Activated CD8-positive, alpha-beta memory T cell treated with anti-CD3 and anti-CD28 coated beads, Interleukin-2, amount 10 ng/mL, durations not matched to agents 7 days and 5 days (primary cell): ENCODE measurements around the gene PCSK4. TPM values are rescaled to one million over a fixed set of nuclear protein-coding genes. Genes with fewer than 3 reads are reported as not detected.
"Not testable (repeated sequence)": the region's sequence is repeated elsewhere in the genome, so short reads cannot be mapped to it uniquely, and the experiment has no call there.

Experiments
- ATAC-seq: fragments of 150-1000 bp; cut with Tn5 transposase; one replicate; pipeline ENCODE4 v1.10.0; 2021; ENCODE audit warnings: moderate library complexity
- CTCF ChIA-PET: fragments of 350-600 bp; sonication (Branson Sonifier 250); formaldehyde crosslinking; loops from one replicate; lab custom pipeline; 2021; ENCODE audit warnings: antibody characterized with exemption; lab: Charles Lee
- DNase-seq: peaks from one replicate; pipeline ENCODE4 v3.0.0-alpha.2; 2020
- H3K27ac Mint-ChIP-seq: one replicate; pipeline ENCODE4 v1.8.0; 2021; ENCODE audit warnings: mild to moderate bottlenecking, mixed read lengths
- H3K27me3 Mint-ChIP-seq: one replicate; pipeline ENCODE4 v1.8.0; 2021; ENCODE audit warnings: mixed read lengths
- H3K36me3 Mint-ChIP-seq: one replicate; pipeline ENCODE4 v1.8.0; 2021; ENCODE audit warnings: mild to moderate bottlenecking, mixed read lengths
- H3K4me1 Mint-ChIP-seq: one replicate; pipeline ENCODE4 v1.8.0; 2021; ENCODE audit warnings: mixed read lengths
- H3K4me3 Mint-ChIP-seq: one replicate; pipeline ENCODE4 v1.8.0; 2021; ENCODE audit warnings: mild to moderate bottlenecking, moderate library complexity, mixed read lengths
- H3K9me3 Mint-ChIP-seq: one replicate; pipeline ENCODE4 v1.8.0; 2022; ENCODE audit warnings: low read depth, mixed read lengths
- total RNA-seq, 2 experiments: library from RNA; stranded (reverse); gene quantifications; one replicate each; pipeline ENCODE4 v1.2.3, GENCODE V29; 2021

Gene PCSK4
- total RNA-seq, 2 experiments from 2014 or later, result 1.5 to 4.4 TPM

DNA sequence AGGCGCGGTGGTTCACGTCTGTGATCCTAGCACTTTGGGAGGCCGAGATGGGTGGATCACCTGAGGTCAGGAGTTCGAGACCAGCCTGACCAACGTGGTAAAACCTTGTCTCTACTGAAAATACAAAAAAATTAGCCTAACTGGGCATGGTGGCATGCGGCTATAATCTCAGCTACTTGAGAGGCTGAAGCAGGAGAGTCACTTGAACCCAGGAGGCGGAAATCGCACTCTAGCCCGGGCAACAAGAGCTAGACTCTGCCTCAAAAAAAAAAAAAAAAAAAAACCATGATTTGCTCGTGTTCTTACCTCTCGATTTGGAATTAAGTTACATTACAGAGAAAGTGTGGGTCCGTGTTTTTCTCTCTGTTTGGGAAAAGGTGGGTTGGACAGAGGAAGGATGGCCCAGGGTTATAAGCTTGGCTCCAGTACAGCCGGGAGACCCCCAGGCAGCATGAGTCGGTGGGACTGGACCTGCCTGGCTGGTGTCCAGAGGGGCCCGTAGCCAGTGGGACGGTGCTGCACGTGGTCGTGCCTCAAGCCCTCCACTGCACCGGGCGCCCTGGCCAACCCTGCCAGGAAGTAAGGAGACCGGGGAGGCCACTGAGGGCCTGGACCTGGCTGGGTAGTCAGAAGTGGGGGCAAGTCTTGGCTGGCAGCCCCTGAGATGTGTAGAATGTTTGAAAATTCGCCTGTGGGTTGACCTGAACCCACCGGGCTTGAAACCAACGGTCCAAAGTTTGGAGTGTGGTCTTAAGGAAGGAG lies 48.3 kb downstream of the PCSK4 start:
- peak overlapping the region; percentile 29 for H3K27ac Mint-ChIP-seq

GRCh38 chr19:1441022-1441426 lies 49.1 kb downstream of the PCSK4 start:
- Mint-ChIP-seq H3K27me3 (peaks cover 3% of the 10 kb centered on the region), H3K36me3 (peaks cover 40% of the 10 kb centered on the region)
- CTCF ChIA-PET, result interaction anchor here (1.9 kb wide), 1 partner anchor 161 kb away, joined by 6 read pairs; no protein-coding TSS in a partner anchor

More for the DNA sequence above, 48.3 kb downstream of the PCSK4 start:
- H3K36me3 Mint-ChIP-seq, result peaks cover 40% of the 10 kb centered on the region
- ATAC-seq, result no peak
- H3K4me3 Mint-ChIP-seq, result no peak overlapping the region
- CTCF ChIA-PET, result interaction anchor here (0.6 kb wide), 1 partner anchor 25 kb away, joined by 4 read pairs; no protein-coding TSS in a partner anchor
- peaks cover 42% of the 10 kb centered on the region for H3K4me1 Mint-ChIP-seq
- peaks cover 6% of the 10 kb centered on the region for H3K27me3 Mint-ChIP-seq
- H3K9me3 Mint-ChIP-seq, result no peaks in the 10 kb centered on the region
- no peak for DNase-seq

GRCh38 chr19:1440418-1440801 lies 49.7 kb downstream of the PCSK4 start:
- CTCF ChIA-PET, result interaction anchor here (1.9 kb wide), 1 partner anchor 160 kb away, joined by 6 read pairs; no protein-coding TSS in a partner anchor
- no peak for DNase-seq
- ATAC-seq, result no peak
- Mint-ChIP-seq H3K27me3 (peaks cover 2% of the 10 kb centered on the region), H3K4me1 (peaks cover 41% of the 10 kb centered on the region), H3K4me3 (peak overlapping the region; percentile 95), H3K9me3 (no peaks in the 10 kb centered on the region), H3K36me3 (peaks cover 42% of the 10 kb centered on the region), H3K27ac (peak overlapping the region; percentile 23)

More at GRCh38 chr19:1441022-1441426, 49.1 kb downstream of the PCSK4 start:
- Mint-ChIP-seq H3K9me3 (no peaks in the 10 kb centered on the region), H3K4me3 (peak overlapping the region; percentile 95), H3K4me1 (peaks cover 42% of the 10 kb centered on the region), H3K27ac (no peak overlapping the region)
- no peak for DNase-seq
- no peak for ATAC-seq

GRCh38 chr19:1439525-1440417 lies 50.4 kb downstream of the PCSK4 start:
- not testable (repeated sequence) for H3K9me3 Mint-ChIP-seq, ATAC-seq, H3K27me3 Mint-ChIP-seq
- peak overlapping the region; percentile 99 for H3K27ac Mint-ChIP-seq
- CTCF ChIA-PET, result interaction anchor here (1.2 to 1.9 kb wide), 2 partner anchors 11 to 160 kb away, joined by 3 to 6 read pairs; partner anchors contain the start of gene APC2
- H3K36me3 Mint-ChIP-seq, result peaks cover 45% of the 10 kb centered on the region
- peak; percentile 51 for DNase-seq
- H3K4me3 Mint-ChIP-seq, result peak overlapping the region; percentile 95
- H3K4me1 Mint-ChIP-seq, result peaks cover 36% of the 10 kb centered on the region

GRCh38 chr19:1438933-1439354 lies 51.2 kb downstream of the PCSK4 start:
- Mint-ChIP-seq H3K27ac (peak overlapping the region; percentile 99), H3K27me3 (no peaks in the 10 kb centered on the region), H3K36me3 (peaks cover 45% of the 10 kb centered on the region), H3K9me3 (no peaks in the 10 kb centered on the region), H3K4me1 (peaks cover 30% of the 10 kb centered on the region), H3K4me3 (peak overlapping the region; percentile 95)
- ATAC-seq (peak; percentile 10), DNase-seq (no peak)
- CTCF ChIA-PET, result interaction anchor here (1.2 kb wide), 1 partner anchor 11 kb away, joined by 3 read pairs; the partner anchor contains the start of gene APC2

- CTCF ChIA-PET, result interaction anchor here (0.8 to 1.2 kb wide), 4 partner anchors 12 to 161 kb away, joined by 3 to 4 read pairs (median 3); partner anchors contain the start of gene APC2
- Mint-ChIP-seq H3K27me3 (no peaks in the 10 kb centered on the region), H3K4me3 (peak within 1 kb of the TSS; percentile 95), H3K9me3 (no peaks in the 10 kb centered on the region), H3K27ac (peak within 1 kb of the TSS; percentile 99), H3K4me1 (peaks cover 29% of the 10 kb centered on the region), H3K36me3 (peaks cover 45% of the 10 kb centered on the region)
- DNase-seq (peak; percentile 96), ATAC-seq (peak; percentile 85)
These were observed 51.9 kb downstream of the PCSK4 start, which contains the start of gene RPS15 for GRCh38 chr19:1438035-1438932. RPS15 (plus strand) TSS chr19:1438396; CDS start chr19:1438426, 30 bp downstream.

DNA sequence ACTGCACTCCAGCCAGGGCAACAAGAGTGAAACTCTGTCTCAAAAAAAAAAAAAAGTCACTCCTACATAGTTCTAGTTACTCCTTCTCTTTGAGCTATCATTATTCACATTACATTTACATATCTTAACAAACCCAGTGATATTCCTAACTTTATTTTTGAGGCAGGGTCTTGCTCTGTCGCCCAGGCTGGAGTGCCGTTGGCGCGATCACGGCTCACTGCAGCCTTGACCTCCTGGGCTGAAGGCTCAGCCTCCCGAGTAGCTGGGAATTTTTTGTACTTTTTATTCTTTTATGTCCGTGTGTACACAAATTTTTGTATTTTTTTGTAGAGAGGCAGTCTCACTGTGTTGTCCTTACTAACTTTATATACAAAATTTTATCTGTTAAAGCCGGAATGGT lies 52.5 kb downstream of the PCSK4 start:
- Mint-ChIP-seq H3K36me3 (peaks cover 44% of the 10 kb centered on the region), H3K4me3 (no peak overlapping the region)

DNA sequence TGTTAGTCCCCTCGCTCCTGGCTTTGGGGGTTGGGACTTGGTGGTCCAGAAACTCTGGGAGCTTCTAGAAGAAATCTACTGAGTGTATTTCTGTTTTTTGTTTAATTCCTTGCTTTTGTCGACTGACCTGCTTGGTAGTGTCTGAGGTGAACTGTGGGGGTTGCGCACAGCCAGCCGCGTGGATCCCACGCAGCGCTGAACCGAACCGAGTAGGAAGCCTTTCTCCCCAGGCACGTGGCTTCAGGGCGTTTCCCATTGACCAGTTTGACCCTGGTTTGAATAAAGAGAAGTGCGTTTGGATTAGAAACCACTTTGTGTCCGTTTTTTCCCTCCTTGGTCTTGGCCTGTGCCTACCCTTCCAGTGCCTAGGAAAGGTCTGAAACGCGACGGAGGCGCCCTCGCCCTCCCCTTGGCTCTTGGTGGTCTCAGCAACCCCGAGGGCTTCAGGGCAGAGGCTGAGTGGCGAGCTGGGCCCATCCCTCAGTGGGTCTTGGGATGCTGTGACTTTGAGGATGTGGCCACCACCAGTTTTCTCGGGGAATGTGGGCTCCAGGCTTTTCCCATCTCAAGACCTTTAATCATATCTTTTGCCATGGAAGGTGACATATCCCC lies 54.7 kb downstream of the PCSK4 start:
- CTCF ChIA-PET, result interaction anchor here (1.4 kb wide), 1 partner anchor 10 kb away, joined by 6 read pairs; no protein-coding TSS in a partner anchor
- Mint-ChIP-seq H3K4me1 (peaks cover 17% of the 10 kb centered on the region), H3K4me3 (no peak overlapping the region), H3K36me3 (peaks cover 26% of the 10 kb centered on the region), H3K27ac (no peak overlapping the region), H3K27me3 (no peaks in the 10 kb centered on the region), H3K9me3 (no peaks in the 10 kb centered on the region)
- ATAC-seq (no peak), DNase-seq (no peak)

More for the DNA sequence above, 52.5 kb downstream of the PCSK4 start:
- no peak for ATAC-seq
- no peaks in the 10 kb centered on the region for H3K27me3 Mint-ChIP-seq
- CTCF ChIA-PET, result interaction anchor here (0.8 to 1.2 kb wide), 4 partner anchors 25 to 160 kb away, joined by 3 to 4 read pairs (median 3); partner anchors contain the start of gene NDUFS7
- DNase-seq, result no peak
- peaks cover 27% of the 10 kb centered on the region for H3K4me1 Mint-ChIP-seq
- H3K9me3 Mint-ChIP-seq, result no peaks in the 10 kb centered on the region
- peak overlapping the region; percentile 99 for H3K27ac Mint-ChIP-seq

DNA sequence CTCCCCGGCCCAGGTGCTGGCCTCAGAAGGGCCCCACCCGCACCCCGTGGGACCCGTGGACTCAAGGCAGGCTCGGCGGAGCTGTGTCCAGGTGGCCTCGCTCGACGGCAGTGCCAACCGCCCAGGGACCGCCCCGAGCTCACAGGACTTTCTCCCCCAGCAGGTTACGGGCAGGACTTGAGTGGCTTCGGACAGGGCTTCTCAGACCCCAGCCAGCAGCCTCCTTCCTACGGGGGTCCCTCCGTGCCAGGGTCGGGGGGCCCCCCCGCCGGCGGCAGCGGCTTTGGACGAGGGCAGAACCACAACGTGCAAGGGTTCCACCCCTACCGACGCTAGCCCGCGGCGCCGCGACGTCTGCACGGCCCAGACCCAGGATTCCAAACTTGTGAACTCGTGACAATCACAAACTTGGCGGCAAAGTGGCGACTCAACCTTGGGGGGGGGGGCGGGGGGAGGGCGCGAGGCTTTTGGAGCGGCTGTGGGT lies 55.5 kb downstream of the PCSK4 start:
- CTCF ChIA-PET, result interaction anchor here (0.6 kb wide), 1 partner anchor 246 kb away, joined by 3 read pairs; no protein-coding TSS in a partner anchor
- Mint-ChIP-seq H3K27me3 (no peaks in the 10 kb centered on the region), H3K9me3 (no peaks in the 10 kb centered on the region), H3K4me1 (peaks cover 8% of the 10 kb centered on the region), H3K36me3 (peaks cover 18% of the 10 kb centered on the region), H3K4me3 (no peak overlapping the region), H3K27ac (no peak overlapping the region)
- ATAC-seq (no peak), DNase-seq (no peak)

GRCh38 chr19:1434040-1434366 lies 56.1 kb downstream of the PCSK4 start:
- H3K4me1 Mint-ChIP-seq, result peaks cover 5% of the 10 kb centered on the region
- no peak overlapping the region for H3K27ac Mint-ChIP-seq
- no peaks in the 10 kb centered on the region for H3K27me3 Mint-ChIP-seq
- no peaks in the 10 kb centered on the region for H3K9me3 Mint-ChIP-seq
- no peak overlapping the region for H3K4me3 Mint-ChIP-seq
- no peak for DNase-seq
- CTCF ChIA-PET, result no interaction called here
- H3K36me3 Mint-ChIP-seq, result peaks cover 14% of the 10 kb centered on the region
- ATAC-seq, result no peak

DNA sequence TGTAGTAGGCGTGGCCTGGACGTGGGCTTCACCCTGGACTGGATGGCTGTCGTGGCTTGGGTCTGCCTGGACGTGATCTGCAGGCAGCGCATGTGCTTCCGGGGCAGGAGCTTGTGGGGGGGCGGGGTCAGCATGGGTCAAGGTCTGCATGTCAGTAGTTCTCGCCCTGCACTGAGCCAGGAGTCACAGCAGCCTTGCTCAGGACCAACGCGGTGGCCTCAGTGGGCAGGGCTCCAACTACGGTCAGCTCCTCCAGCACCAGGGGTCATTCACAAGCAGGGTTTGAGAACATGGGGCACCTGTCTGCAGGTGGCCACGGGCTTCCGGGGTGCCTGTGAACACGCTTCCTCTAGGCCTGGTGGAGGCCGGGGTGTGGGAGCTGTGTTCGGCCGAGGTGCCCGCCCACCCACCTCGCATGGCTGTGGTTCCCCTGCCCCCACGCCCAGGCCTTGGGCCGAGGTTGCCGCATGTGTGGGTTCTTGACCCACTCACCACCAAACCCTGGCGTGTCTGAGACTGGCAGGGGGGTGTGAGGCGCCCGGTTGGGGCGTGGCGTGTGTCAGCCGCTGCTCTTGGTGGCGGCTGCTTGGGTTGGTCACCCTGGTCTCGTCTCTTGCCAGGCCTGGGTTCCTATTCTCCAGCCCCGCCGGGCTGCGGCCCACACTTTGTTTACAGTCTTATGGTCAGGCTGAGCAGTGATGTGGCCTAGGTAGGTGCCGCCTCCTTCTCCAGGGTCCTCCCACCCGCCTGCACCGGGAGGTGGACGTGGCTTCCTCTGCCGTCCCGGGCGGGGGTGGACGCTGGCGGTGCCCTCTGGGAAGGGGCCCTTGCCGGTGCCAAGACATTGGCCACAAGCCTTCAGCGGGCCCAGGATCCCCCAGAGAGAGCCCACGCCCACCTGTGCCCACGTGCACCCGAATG lies 56.8 kb downstream of the PCSK4 start:
- Mint-ChIP-seq H3K36me3 (peaks cover 12% of the 10 kb centered on the region), H3K9me3 (no peaks in the 10 kb centered on the region), H3K27me3 (no peaks in the 10 kb centered on the region), H3K4me1 (peaks cover 5% of the 10 kb centered on the region), H3K4me3 (no peak overlapping the region), H3K27ac (no peak overlapping the region)
- ATAC-seq (no peak), DNase-seq (no peak)
- CTCF ChIA-PET, result no interaction called here
